GM10248 (cell line): Measurements from ENCODE around the gene PEX6.

Source experiments
- CTCF ChIA-PET: fragments of 300-600 bp; sonication (Branson Sonifier 250); formaldehyde crosslinking; extraction: SDS; loops from one replicate; lab custom pipeline; 2021; ENCODE audit warnings: antibody characterized with exemption; lab: Yijun Ruan, JAX
- POLR2A ChIA-PET: fragments of 350-650 bp; sonication (Branson Sonifier 250); formaldehyde crosslinking; extraction: SDS; loops from one replicate; lab custom pipeline; 2020; ENCODE audit warnings: antibody characterized with exemption; lab: Yijun Ruan, JAX
- DNase-seq: peaks from one replicate; pipeline ENCODE4 v3.0.0; 2012; ENCODE audit errors: extremely low spot score
- CTCF ChIP-seq: IDR thresholded peaks from 2 replicates; pipeline ENCODE4 v1.5.1; 2012; ENCODE audit warnings: mild to moderate bottlenecking, low read depth; ENCODE audit errors: extremely low read depth, missing control alignments, control extremely low read depth

PEX6 gene

GRCh38 chr6:42923666-42924065 lies 55.3 kb downstream of the PEX6 start:
- no peak for TF ChIP-seq CTCF
- ChIA-PET POLR2A (interaction anchor here (0.5 kb wide), 1 partner anchor 364 kb away, joined by 4 read pairs; no protein-coding TSS in a partner anchor), CTCF (interaction anchor here (1.8 kb wide), 1 partner anchor 22 kb away, joined by 4 read pairs; no protein-coding TSS in a partner anchor)
- no peak for DNase-seq

GRCh38 chr6:42921801-42922200 lies 57.2 kb downstream of the PEX6 start:
- TF ChIP-seq CTCF, result no peak
- POLR2A ChIA-PET, result no interaction called here
- CTCF ChIA-PET, result no interaction called here
- DNase-seq, result no peak

- POLR2A ChIA-PET, result no interaction called here
- DNase-seq, result peak; percentile 7
- CTCF ChIA-PET, result interaction anchor here (0.9 to 1.9 kb wide), 5 partner anchors 10 to 254 kb away, joined by 3 to 10 read pairs (median 4); no protein-coding TSS in a partner anchor
- TF ChIP-seq CTCF, result no peak
Measured at GRCh38 chr6:42916288-42916687, 62.7 kb downstream of the PEX6 start.

- POLR2A ChIA-PET, result no interaction called here
- CTCF ChIA-PET, result interaction anchor here (1.3 to 1.9 kb wide), 3 partner anchors 9 to 254 kb away, joined by 3 to 10 read pairs (median 6); no protein-coding TSS in a partner anchor
- DNase-seq, result peak; percentile 31
- no peak for TF ChIP-seq CTCF
Measured at GRCh38 chr6:42915732-42916131, 63.2 kb downstream of the PEX6 start, which contains the start of gene PTCRA. TSS of gene PTCRA (plus strand) at chr6:42916053. CDS start at chr6:42916070, 17 bp downstream.

- no peak for DNase-seq
- ChIA-PET CTCF (interaction anchor here (1.0 to 4.9 kb wide), 3 partner anchors 13 to 228 kb away, joined by 3 to 16 read pairs (median 8); partner anchors contain the start of gene CNPY3), POLR2A (interaction anchor here (0.9 kb wide), 1 partner anchor 14 kb away, joined by 3 read pairs; the partner anchor contains the start of gene CNPY3)
- no peak for TF ChIP-seq CTCF
Measured at GRCh38 chr6:42914546-42914945, 64.4 kb downstream of the PEX6 start.
